HG03095 (cell line): ENCODE measurements around the gene SZT2.

Source experiments
- ATAC-seq: cut with Tn5 transposase; IDR thresholded peaks from one replicate; pipeline ENCODE4 v1.9.1; 2021; ENCODE audit warnings: moderate library complexity; ENCODE audit not compliant: unreplicated experiment

The SZT2 gene

DNA sequence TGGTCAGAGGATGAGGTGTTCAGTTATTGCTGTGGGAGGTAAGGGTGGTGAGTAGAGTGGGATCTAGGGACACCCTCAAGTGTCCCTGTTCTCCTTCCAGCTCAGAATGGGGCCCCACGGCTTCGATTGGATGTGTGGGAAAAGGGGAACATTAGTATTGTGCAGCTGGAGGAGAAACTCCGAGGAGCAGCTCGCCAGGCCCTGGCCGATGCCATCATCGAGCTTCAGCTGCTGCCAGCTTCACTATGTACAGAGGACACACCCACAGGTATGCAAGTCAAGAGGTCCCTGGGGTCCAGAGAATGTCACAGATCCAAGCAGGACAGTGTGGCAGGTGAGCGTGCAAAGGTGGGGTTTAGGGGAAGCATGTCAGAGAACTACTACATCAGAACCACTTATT lies 50.1 kb downstream of the SZT2 start:
- no peak for ATAC-seq

GRCh38 chr1:43440358-43440757 lies 50.7 kb downstream of the SZT2 start:
- no peak for ATAC-seq

DNA sequence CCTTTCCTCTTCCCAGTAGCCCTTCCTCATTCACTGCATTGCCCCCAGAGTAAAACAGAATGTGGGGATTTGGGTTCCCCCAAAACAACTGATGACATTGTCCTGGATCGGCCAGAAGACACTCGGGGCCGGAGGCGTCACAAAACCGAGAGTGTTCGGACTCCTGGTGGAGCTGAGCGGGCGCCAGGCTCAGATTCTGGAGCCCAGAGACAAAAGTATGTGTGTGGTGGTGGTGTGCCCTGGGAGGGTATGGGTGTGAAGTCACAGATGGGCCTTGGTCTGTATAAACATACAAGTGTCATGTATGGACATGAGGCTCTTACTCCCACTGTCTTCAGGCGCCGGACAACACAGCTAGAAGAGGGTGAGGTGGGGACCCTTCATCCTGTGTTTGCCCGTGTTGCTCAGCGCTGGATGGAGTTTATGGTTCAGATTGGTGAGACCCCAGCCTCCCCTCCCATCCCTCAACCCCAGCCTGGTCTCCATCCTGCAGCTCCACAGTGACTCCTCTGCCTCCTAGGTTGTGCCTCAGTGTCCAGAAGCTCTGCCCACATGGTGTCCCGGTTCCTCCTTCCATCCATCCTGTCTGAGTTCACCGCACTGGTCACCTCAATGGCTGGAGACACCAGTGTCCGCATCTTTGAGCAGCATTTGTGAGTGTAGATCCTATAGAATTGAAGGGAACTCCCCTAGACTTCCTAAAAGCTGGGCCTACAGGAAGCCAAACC lies 51.6 kb downstream of the SZT2 start:
- ATAC-seq = no peak

GRCh38 chr1:43441894-43442637 lies 52.4 kb downstream of the SZT2 start:
- no peak for ATAC-seq

DNA sequence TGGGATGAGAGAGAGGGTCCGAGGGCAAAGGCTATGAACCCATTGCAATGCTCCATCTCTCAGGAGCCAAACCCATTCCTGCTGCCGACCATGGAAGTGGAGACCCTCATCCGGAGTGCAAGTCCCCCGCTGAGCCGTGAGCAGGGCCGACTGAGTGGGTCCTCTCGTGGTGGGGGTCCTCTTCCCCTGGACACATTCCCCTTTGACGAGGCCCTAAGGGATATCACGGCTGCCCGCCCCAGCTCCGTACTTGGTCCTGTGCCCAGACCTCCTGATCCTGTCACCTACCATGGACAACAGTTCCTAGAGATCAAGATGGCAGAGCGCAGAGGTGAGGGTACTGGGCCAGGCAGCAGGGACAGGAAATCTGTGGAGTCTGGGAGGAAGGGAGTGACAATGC lies 53.1 kb downstream of the SZT2 start:
- no peak for ATAC-seq

DNA sequence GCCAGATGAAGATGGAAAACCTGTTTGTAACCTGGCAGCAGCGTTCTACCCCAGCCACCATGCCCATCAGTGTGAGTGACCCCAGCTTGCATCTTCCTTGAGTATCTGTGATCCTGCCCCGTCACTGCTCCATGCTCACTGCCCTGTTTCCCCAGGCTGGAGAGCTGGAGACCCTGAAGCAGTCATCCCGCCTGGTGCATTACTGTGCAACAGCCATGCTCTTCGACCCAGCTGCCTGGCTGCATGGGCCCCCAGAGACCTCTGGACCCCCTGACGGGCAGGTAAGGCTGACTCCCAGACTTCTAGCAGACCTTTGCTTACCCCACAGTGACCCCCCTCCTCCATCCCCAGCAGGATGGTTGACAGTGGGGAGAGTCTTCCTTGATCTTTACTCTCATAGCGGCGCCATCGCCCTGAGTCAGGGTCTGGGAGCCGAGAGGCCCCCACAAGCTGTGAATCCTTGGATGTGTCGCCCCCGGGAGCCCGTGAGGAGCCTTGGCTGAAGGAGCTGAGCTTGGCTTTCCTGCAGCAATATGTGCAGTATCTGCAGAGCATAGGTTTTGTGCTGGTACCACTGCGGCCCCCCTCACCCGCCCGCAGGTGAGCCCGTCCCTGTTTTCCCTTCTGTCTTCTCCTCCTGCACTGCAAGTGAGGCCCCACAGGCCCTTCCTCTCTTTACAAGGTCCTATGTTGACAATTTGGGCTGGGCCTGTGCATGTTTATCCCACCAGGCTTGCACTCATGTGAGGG lies 53.7 kb downstream of the SZT2 start:
- no peak for ATAC-seq

DNA sequence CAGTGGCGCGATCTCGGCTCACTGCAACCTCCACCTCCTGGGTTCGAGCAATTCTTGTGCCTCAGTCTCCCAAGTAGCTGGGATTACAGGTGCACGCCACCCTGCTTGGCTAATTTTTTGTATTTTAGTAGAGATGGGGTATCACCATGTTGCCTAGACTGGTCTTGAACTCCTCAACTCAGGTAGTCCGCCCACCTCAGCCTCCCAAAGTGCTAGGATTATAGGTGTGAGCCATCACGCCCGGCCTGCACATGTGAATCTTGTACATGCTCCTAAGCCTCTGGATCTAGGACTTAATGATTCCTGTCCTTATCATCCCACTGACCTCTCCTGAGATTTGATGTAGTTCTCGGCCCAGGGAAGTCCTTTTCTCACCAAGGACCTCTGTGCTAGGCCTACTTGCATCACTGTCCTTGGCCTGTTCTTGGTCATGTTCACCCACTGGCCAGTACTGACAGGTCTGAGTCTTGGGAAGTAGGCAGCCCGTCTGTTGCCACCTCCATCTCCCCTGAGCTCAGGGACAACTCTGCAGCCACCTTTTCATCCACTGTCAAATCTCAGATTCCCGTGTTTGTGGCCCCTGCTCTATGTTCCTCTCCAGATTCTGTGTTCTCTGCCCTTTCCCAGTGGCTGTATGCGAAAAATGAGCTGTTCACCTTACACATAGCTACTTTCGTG lies 54.6 kb downstream of the SZT2 start:
- no peak for ATAC-seq

- ATAC-seq = no peak
Measured at GRCh38 chr1:43444836-43445235, 55.1 kb downstream of the SZT2 start.

DNA sequence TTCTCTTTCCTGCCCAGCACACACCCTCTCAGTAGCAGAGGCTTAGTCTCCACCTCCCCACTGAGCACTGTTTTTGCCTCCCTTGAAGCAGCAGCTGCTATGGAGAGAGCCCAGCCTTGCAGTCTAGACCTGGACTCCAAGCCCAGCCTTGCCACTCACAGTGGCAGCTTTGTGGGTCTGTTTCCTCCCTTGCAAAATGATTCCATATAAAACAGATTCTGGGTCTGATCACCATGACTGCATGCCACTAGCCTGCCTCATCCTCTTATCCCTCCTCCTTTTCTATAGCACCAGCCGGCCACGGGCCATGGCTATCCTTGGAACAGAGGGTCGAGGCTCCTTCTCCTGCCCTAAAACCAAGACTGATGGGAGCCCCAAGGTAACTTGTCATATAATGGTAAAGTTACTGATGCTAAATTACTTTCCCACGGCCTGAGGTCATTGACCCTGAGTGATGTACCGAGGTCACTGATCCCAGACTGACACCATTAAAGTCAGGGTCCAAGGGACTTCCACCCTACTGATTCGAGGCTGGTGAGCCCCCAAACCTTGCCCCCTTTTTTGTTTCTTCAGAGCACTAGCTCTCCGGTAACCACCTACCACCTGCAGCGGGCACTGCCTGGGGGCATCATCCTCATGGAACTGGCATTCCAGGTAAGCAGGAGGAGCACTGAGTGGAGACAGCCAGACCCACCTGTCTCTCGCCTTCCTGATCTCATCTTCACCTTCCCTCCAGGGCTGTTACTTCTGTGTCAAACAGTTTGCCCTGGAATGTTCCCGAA lies 56.1 kb downstream of the SZT2 start:
- ATAC-seq = no peak

GRCh38 chr1:43446388-43446740 lies 56.7 kb downstream of the SZT2 start:
- no peak for ATAC-seq

DNA sequence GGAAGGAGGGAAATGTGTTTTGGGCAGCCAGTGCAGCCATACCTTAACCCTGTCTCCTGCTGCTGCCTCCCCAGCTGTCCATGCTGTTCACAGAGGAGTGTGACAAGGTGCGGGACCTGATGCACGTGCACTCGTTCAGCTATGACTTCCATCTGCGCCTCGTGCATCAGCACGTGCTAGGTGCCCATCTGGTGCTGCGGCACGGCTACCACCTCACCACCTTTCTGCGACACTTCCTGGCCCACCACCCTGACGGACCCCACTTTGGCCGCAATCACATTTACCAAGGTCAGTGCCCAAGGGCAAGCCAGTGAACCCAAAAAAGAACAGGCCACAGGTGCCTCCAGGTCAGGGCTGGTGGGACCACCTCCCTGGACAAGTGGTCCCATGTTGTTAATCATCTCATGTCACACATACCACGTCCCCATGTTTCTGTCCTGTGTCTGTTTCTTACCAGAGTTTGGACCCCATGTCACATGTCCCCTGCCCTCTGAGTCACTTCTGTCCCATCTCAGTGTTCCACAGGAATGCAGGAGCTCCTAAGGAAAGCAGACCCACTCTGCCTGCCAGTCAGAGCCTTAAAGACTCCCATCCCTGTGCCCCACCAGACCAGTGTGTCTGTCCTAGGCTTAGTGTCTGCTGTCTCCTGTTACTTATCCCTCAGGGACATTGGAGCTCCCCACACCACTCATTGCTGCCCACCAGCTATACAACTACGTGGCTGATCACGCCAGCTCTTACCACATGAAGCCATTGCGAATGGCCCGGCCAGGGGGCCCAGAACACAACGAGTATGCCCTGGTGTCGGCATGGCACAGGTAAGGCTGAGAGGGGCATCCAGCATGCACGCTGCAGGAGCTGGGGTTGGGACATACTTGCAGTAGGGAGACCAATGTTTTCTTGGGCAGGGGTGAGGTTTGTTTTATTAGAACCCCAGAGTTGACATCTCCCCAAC lies 57.5 kb downstream of the SZT2 start:
- no peak for ATAC-seq

- no peak for ATAC-seq
Measured at GRCh38 chr1:43447891-43448708, 58.4 kb downstream of the SZT2 start.

GRCh38 chr1:43448955-43449707 lies 59.4 kb downstream of the SZT2 start:
- ATAC-seq = no peak

- no peak for ATAC-seq
Measured at GRCh38 chr1:43449708-43450069, 60.0 kb downstream of the SZT2 start.

DNA sequence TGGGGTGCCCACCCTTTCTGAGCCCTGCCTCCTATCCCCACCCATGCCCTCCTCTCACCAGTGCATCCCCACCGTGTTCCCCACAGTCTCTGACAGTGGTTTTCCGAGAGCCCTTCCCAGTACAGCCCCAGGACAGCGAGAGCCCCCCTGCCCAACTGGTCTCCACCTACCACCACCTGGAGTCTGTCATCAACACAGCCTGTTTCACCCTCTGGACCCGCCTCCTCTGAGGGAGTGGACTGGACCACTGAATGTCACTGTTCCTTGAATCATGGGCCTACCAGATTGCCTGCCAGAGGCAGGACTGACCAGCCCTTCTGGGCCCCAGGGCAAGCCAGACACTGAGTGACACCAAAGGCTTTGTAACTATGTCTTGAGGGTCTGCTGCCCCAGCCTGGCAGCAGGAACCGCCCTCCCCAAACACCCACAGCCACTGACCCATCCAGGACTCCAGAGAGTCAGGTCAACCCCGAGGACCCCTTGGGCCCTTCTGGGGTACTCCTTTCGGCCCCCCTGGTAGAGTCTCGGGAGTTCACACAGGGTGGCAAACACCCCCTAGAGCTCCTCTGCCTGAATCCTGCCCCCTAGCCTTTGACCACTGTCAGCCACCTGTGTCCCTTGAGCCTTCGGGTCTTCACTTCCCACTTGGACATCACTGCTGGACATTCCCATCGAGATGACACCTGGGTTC lies 60.7 kb downstream of the SZT2 start:
- no peak for ATAC-seq

DNA sequence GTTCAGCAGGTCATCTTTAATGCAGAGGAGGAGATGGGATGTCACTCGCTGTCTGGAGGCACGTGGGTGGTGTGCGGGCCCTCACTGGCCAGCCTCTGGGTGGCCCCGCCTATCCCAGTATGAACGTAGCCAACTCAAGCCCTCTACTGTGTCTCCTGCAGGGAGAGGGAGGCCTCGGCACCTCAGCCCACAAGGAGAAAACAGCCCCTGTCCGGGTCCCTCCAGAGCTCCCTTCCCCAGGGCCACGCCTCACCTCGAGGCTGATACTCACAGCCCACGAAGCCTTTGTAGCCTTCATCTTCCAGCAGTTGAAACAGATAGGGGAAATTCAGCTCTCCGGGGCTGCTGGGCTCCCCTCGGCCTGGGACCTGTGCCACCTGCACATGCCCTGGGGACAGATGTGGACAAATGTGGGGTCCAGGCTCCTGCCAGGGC lies 61.5 kb downstream of the SZT2 start:
- ATAC-seq = no peak
